Myocyte (in vitro differentiated cells): ENCODE results near the gene CCL26. TPM values are rescaled to one million over a fixed set of nuclear protein-coding genes. Genes with fewer than 3 reads are reported as not detected.
A peak's percentile ranks its signal among the peaks of the same experiment; 100 is the strongest.
"Not testable (repeated sequence)": the region's sequence is repeated elsewhere in the genome, so short reads cannot be mapped to it uniquely, and the experiment has no call there.

ENCODE experiments used
- DNase-seq: peaks from one replicate; pipeline ENCODE4 v3.0.0-alpha.2; 2012; ENCODE audit warnings: low read depth
- total RNA-seq: library from RNA; depleted of rRNA; stranded (reverse); fragments of >200 nt; gene quantifications from 2 replicates; pipeline ENCODE4 v1.2.3, GENCODE V29; 2014

Gene CCL26
- total RNA-seq, 1 donor from 2014 or later, result not detected

GRCh38 chr7:75793676-75794075 lies 21.7 kb upstream of the CCL26 start:
- DNase-seq, result no peak

GRCh38 chr7:75792567-75792966 lies 20.6 kb upstream of the CCL26 start:
- not testable (repeated sequence) for DNase-seq

GRCh38 chr7:75789361-75789924 lies 17.4 kb upstream of the CCL26 start:
- DNase-seq, result no peak

- DNase-seq, result not testable (repeated sequence)
Measured at GRCh38 chr7:75788154-75788847, 16.3 kb upstream of the CCL26 start.

- not testable (repeated sequence) for DNase-seq
Measured at GRCh38 chr7:75783058-75783457, 11.0 kb upstream of the CCL26 start.

GRCh38 chr7:75780647-75781273 lies 8.7 kb upstream of the CCL26 start:
- not testable (repeated sequence) for DNase-seq

- DNase-seq, result peak; percentile 77
Measured at GRCh38 chr7:75779516-75779915, 7.5 kb upstream of the CCL26 start.

- DNase-seq, result not testable (repeated sequence)
Measured at GRCh38 chr7:75779035-75779434, 7.0 kb upstream of the CCL26 start.

GRCh38 chr7:75776295-75776971 lies 4.4 kb upstream of the CCL26 start:
- DNase-seq, result peak; percentile 82

- DNase-seq, result not testable (repeated sequence)
Measured at GRCh38 chr7:75773958-75774357, 1.9 kb upstream of the CCL26 start.

- peak; percentile 47 for DNase-seq
Measured at GRCh38 chr7:75771224-75771623, 787 bp downstream of the CCL26 start.

GRCh38 chr7:75762350-75762917 lies 9.6 kb downstream of the CCL26 start:
- peak; percentile 79 for DNase-seq

GRCh38 chr7:75761801-75762200 lies 10.2 kb downstream of the CCL26 start:
- DNase-seq, result not testable (repeated sequence)

- no peak for DNase-seq
Measured at GRCh38 chr7:75758491-75758890, 13.5 kb downstream of the CCL26 start.

GRCh38 chr7:75757860-75758259 lies 14.2 kb downstream of the CCL26 start:
- no peak for DNase-seq

- DNase-seq, result no peak
Measured at GRCh38 chr7:75756991-75757676, 14.9 kb downstream of the CCL26 start.

GRCh38 chr7:75756206-75756990 lies 15.6 kb downstream of the CCL26 start:
- no peak for DNase-seq

GRCh38 chr7:75743455-75743859 lies 28.6 kb downstream of the CCL26 start:
- peak; percentile 67 for DNase-seq

GRCh38 chr7:75740846-75741497 lies 31.0 kb downstream of the CCL26 start:
- no peak for DNase-seq
